Measurements from ENCODE around the gene NRCAM.

GRCh38 chr7:108257954-108258353 is 198.3 kb downstream of the NRCAM start:
- TF ChIP-seq, protein P1, sequence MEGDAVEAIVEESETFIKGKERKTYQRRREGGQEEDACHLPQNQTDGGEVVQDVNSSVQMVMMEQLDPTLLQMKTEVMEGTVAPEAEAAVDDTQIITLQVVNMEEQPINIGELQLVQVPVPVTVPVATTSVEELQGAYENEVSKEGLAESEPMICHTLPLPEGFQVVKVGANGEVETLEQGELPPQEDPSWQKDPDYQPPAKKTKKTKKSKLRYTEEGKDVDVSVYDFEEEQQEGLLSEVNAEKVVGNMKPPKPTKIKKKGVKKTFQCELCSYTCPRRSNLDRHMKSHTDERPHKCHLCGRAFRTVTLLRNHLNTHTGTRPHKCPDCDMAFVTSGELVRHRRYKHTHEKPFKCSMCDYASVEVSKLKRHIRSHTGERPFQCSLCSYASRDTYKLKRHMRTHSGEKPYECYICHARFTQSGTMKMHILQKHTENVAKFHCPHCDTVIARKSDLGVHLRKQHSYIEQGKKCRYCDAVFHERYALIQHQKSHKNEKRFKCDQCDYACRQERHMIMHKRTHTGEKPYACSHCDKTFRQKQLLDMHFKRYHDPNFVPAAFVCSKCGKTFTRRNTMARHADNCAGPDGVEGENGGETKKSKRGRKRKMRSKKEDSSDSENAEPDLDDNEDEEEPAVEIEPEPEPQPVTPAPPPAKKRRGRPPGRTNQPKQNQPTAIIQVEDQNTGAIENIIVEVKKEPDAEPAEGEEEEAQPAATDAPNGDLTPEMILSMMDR (IDR thresholded peaks at IDR 0.05), result no peak
- TF ChIP-seq POLR2AphosphoS5 (IDR thresholded peaks at IDR 0.05; ENCODE audit: insufficient read depth in 1 of 2, low read depth in 1 of 2), result no peak
- TF ChIP-seq POLR2A (IDR thresholded peaks at IDR 0.05), result no peak

Measured in vagina (tissue), 2 donors.